Astrocyte (in vitro differentiated cells and primary cell): ENCODE data around the gene GLB1L3. TPM values are rescaled to one million over a fixed set of nuclear protein-coding genes. Genes with fewer than 3 reads are reported as not detected.

Experiments
- DNase-seq: peaks from one replicate; pipeline ENCODE4 v3.0.0-alpha.2; 2010; ENCODE audit warnings: low read depth
- FAIRE-seq: peaks from 2 replicates; lab custom pipeline; 2011; peaks lifted over from hg19 to GRCh38; lab: Jason Lieb, UNC
- H2AFZ ChIP-seq: 2 replicates; pipeline ENCODE4 v1.6.0; 2012; ENCODE audit warnings: low read depth, low read length, inconsistent platforms
- H3K27ac ChIP-seq: 2 replicates; pipeline ENCODE4 v1.5.1; 2011; ENCODE audit warnings: low read depth, low read length, inconsistent platforms
- H3K27me3 ChIP-seq: 2 replicates; pipeline ENCODE4 v1.6.0; 2011; ENCODE audit warnings: low read length, inconsistent platforms; ENCODE audit not compliant: insufficient read depth
- H3K36me3 ChIP-seq: 2 replicates; pipeline ENCODE4 v1.5.1; 2011; ENCODE audit warnings: low read length, inconsistent platforms; ENCODE audit not compliant: insufficient read depth
- H3K4me1 ChIP-seq: 2 replicates; pipeline ENCODE4 v1.5.1; 2011; ENCODE audit warnings: low read length, inconsistent platforms; ENCODE audit not compliant: insufficient read depth
- H3K4me2 ChIP-seq: 2 replicates; pipeline ENCODE4 v1.6.0; 2012; ENCODE audit warnings: low read length, inconsistent platforms
- H3K4me3 ChIP-seq: 2 replicates; pipeline ENCODE4 v1.5.1; 2011; ENCODE audit warnings: low read depth, mild to moderate bottlenecking, low read length, inconsistent platforms; ENCODE audit not compliant: insufficient read depth
- H3K79me2 ChIP-seq: 2 replicates; pipeline ENCODE4 v1.6.0; 2012; ENCODE audit warnings: mild to moderate bottlenecking, low read length, inconsistent platforms; ENCODE audit not compliant: insufficient read depth
- H3K9ac ChIP-seq: 2 replicates; pipeline ENCODE4 v1.6.0; 2012; ENCODE audit warnings: mild to moderate bottlenecking, low read length, inconsistent platforms
- H3K9me3 ChIP-seq: 2 replicates; pipeline ENCODE4 v1.5.1; 2012; ENCODE audit warnings: low read depth, mild to moderate bottlenecking, low read length, inconsistent platforms; ENCODE audit not compliant: insufficient read depth
- H4K20me1 ChIP-seq: 2 replicates; pipeline ENCODE4 v1.6.0; 2012; ENCODE audit warnings: low read length, inconsistent platforms; ENCODE audit not compliant: insufficient read depth
- H3K27ac Mint-ChIP-seq: one replicate; pipeline ENCODE4 v1.8.0; 2021; ENCODE audit warnings: mild to moderate bottlenecking, mixed read lengths; ENCODE audit not compliant: unreplicated experiment
- H3K27me3 Mint-ChIP-seq: one replicate; pipeline ENCODE4 v1.8.0; 2021; ENCODE audit warnings: low read depth, mixed read lengths; ENCODE audit not compliant: unreplicated experiment
- H3K36me3 Mint-ChIP-seq: one replicate; pipeline ENCODE4 v1.8.0; 2021; ENCODE audit warnings: low read depth, mixed read lengths; ENCODE audit not compliant: unreplicated experiment
- H3K4me1 Mint-ChIP-seq: one replicate; pipeline ENCODE4 v1.8.0; 2021; ENCODE audit warnings: low read depth, mixed read lengths; ENCODE audit not compliant: unreplicated experiment
- H3K4me3 Mint-ChIP-seq: one replicate; pipeline ENCODE4 v1.8.0; 2021; ENCODE audit warnings: mild to moderate bottlenecking, moderate library complexity, mixed read lengths; ENCODE audit not compliant: unreplicated experiment
- H3K9me3 Mint-ChIP-seq: one replicate; pipeline ENCODE4 v1.8.0; 2021; ENCODE audit warnings: mild to moderate bottlenecking, mixed read lengths; ENCODE audit not compliant: unreplicated experiment
- CTCF ChIP-seq: IDR thresholded peaks from 2 replicates; pipeline ENCODE4 v1.5.1; 2011; ENCODE audit warnings: low read depth, mild to moderate bottlenecking, inconsistent platforms, low read length, moderate library complexity; ENCODE audit not compliant: insufficient read depth
- EZH2 ChIP-seq: IDR thresholded peaks from 2 replicates; pipeline ENCODE4 v1.6.1; 2012; ENCODE audit warnings: mild to moderate bottlenecking, low read length, inconsistent platforms; ENCODE audit not compliant: insufficient read depth
- total RNA-seq: library from RNA; stranded (reverse); gene quantifications from 2 replicates; pipeline ENCODE4 v1.2.1, GENCODE V29; 2021

The GLB1L3 gene
- total RNA-seq, 1 donor from 2014 or later: 0.20 TPM

DNA sequence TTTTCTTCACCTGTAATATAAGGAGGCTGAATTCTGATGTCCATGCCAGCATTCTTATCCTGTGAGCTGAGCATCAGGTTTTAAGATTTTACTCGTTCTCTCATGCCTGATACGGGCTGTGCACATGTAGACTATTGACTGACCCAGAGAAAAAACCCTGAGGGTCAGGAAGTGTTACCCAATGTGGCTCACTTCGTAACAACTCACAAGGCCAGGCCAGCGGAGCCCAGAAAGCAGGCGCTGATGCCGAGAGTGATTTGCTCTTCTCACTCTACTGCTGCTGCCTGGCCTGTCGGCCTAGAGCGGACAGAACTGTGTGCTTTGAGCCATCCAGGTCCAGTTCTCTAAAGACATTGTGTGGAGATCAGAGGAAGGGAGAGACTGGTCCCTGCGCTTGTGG, 33.8 kb upstream of the GLB1L3 start:
- no peak overlapping the region for H3K4me3 Mint-ChIP-seq
- no peaks in the 10 kb centered on the region for H3K9me3 Mint-ChIP-seq
- H3K36me3 ChIP-seq: peaks cover 19% of the 10 kb centered on the region

DNA sequence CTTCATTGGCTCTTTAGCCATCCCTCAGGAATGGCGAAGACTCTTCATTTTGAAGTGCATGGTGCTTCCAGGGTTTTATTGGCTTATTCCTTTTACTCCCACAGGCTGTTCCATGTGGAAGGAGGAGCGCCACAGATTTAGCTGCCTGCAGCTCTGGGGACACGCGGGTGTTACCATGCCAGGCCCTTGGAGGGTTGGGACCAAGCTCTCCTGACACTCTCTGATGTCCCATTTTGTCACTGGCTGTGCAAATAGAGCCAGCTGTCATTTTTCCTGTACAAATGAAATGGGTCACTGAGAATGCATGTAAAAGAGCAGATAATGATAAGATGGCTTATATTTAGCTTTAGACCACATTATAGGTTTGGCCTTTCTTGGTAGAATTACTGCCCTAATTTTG, 32.3 kb upstream of the GLB1L3 start:
- Histone ChIP-seq H3K9ac (no peak overlapping the region), H3K79me2 (no peaks in the 10 kb centered on the region), H3K4me2 (no peak overlapping the region), H3K36me3 (peaks cover 26% of the 10 kb centered on the region), H3K4me3 (no peak overlapping the region), H2AFZ (no peak overlapping the region), H3K27me3 (no peaks in the 10 kb centered on the region), H3K4me1 (no peaks in the 10 kb centered on the region), H3K27ac (no peak overlapping the region), H4K20me1 (peaks cover 3% of the 10 kb centered on the region), H3K9me3 (no peaks in the 10 kb centered on the region)
- DNase-seq (no peak), FAIRE-seq (no peak)
- no peaks in the 10 kb centered on the region for H3K27me3 Mint-ChIP-seq
- no peak overlapping the region for H3K4me3 Mint-ChIP-seq
- H3K4me1 Mint-ChIP-seq: no peaks in the 10 kb centered on the region
- H3K36me3 Mint-ChIP-seq: peaks cover 11% of the 10 kb centered on the region
- H3K9me3 Mint-ChIP-seq: no peaks in the 10 kb centered on the region
- TF ChIP-seq CTCF (no peak), EZH2 (no peak)
- H3K27ac Mint-ChIP-seq: no peak overlapping the region

More for the DNA sequence above, 33.8 kb upstream of the GLB1L3 start:
- H3K36me3 Mint-ChIP-seq: peaks cover 9% of the 10 kb centered on the region
- Histone ChIP-seq H3K4me3 (no peak overlapping the region), H3K27me3 (no peaks in the 10 kb centered on the region), H3K9ac (no peak overlapping the region), H4K20me1 (peaks cover 3% of the 10 kb centered on the region), H3K79me2 (no peaks in the 10 kb centered on the region), H2AFZ (no peak overlapping the region), H3K27ac (no peak overlapping the region), H3K4me1 (no peaks in the 10 kb centered on the region), H3K9me3 (no peaks in the 10 kb centered on the region), H3K4me2 (no peak overlapping the region)
- TF ChIP-seq CTCF (no peak), EZH2 (no peak)
- FAIRE-seq (no peak), DNase-seq (no peak)
- H3K27ac Mint-ChIP-seq: no peak overlapping the region
- no peaks in the 10 kb centered on the region for H3K27me3 Mint-ChIP-seq
- peaks cover 8% of the 10 kb centered on the region for H3K4me1 Mint-ChIP-seq

DNA sequence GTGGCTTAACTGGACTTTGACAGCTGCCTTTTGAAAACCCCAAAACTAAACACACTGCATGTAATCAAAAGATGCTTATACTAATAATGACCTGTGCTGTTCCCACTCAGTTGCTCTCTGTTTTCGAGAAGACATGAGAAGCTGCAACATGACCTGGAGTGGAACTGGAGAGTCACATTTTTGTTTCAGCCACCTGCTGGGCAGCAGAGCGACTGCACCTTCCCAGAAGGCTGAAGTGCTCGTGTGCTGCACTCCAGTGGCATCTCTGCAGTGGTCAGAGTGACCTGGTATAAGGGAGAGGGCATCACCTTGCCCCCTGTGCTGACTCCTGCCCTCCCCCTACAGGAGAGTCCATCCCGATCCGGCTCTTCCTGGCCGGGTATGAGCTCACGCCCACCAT, 31.6 kb upstream of the GLB1L3 start:
- Histone ChIP-seq H3K79me2 (no peaks in the 10 kb centered on the region), H3K27ac (no peak overlapping the region), H3K9me3 (no peaks in the 10 kb centered on the region), H3K4me3 (no peak overlapping the region), H3K4me1 (no peaks in the 10 kb centered on the region), H3K36me3 (peaks cover 22% of the 10 kb centered on the region), H3K27me3 (no peaks in the 10 kb centered on the region), H4K20me1 (peaks cover 3% of the 10 kb centered on the region), H2AFZ (no peak overlapping the region), H3K4me2 (no peak overlapping the region), H3K9ac (no peak overlapping the region)
- TF ChIP-seq CTCF: peak; percentile 27
- no peak for TF ChIP-seq EZH2
- peaks cover 11% of the 10 kb centered on the region for H3K36me3 Mint-ChIP-seq
- no peaks in the 10 kb centered on the region for H3K27me3 Mint-ChIP-seq
- H3K4me3 Mint-ChIP-seq: no peak overlapping the region
- no peak for DNase-seq
- no peaks in the 10 kb centered on the region for H3K9me3 Mint-ChIP-seq
- no peaks in the 10 kb centered on the region for H3K4me1 Mint-ChIP-seq
- H3K27ac Mint-ChIP-seq: no peak overlapping the region
- FAIRE-seq: no peak
